ENCODE measurements around the gene GRAP2. TPM values are rescaled to one million over a fixed set of nuclear protein-coding genes. Genes with fewer than 3 reads are reported as not detected.
"Not testable (repeated sequence)": the region's sequence is repeated elsewhere in the genome, so short reads cannot be mapped to it uniquely, and the experiment has no call there.

Gene GRAP2
- total RNA-seq, 1 donor from 2014 or later = 1.3 TPM

DNA sequence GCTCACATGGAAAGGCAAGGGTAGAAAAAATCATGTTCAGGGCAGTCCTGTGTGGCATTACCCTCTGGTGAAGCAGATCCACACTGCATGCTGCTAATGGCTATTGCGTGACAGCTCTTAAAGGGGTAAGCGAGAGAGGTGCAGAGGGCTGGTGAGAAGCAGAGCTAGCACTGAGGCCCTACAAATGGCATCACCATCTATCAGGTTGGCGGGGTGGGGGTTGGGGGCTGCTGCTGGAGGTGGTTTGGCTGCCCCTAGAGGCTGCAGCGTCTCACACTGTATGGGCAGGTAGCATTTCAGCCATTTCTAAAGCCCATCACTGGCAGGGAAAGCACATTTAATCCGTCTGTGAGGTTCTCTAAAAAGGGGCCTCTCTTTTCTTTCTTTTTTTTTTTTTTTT is 42.5 kb downstream of the GRAP2 start:
- no peak for DNase-seq (ENCODE audit: low spot score)

DNA sequence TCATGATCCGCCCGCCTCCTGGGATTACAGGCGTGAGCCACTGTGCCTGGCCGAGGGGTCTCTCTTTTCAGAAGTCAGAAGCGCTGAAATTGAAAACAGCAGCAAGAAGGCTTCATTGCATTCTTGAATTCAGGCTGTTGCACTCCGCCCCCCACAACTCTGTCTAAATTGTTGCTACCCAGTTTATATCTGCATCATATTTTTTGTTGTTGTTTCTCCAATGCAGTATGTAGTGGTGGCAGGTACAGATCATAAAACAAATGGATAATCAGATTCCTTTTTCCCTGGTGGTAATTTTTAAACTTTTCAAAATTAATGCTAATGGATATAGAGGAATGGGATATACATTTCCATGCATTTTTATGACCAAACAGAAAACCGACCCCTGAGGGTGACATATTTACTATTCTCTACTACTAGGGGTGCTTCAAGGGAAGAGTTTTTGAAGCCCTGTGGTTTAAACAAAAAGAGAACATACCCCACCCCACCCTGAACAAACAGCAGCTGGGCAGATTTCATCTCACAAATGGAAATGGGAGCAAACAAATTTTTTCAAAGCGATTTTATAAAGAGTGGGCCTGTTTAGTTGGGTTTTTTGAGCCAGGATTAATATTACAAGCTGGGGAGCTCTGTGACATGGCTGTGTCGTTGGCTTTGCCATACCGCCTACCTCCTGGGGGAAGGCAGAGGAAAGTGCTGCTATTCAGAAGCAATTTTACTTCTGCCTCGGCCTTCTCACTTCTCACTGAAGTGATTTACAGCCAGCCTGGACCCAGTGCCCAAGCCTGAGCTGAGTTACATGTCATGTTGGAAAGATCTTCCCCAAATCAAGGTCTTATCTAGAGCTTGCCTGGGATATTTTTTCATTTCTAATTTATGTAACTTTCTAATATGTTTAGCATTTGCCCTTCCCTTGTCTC is 43.3 kb downstream of the GRAP2 start:
- no peak for DNase-seq (ENCODE audit: low spot score)

DNA sequence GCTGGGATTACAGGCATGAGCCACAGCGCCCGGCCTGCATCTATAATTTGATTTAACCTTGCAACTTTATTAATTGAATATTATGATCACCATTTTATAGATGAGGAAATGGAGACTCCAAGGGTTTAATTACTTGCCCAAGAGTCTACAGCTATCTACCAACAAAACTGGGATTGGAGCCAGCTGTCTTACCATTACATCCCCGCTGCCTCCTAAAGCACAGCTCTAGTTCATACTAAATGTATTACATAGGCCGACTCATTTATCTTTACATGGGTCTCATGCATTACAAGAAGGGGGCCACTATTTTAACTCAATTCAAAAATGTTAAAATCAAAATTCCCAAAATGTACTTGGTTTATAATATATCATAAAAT is 45.2 kb downstream of the GRAP2 start:
- DNase-seq (ENCODE audit: low spot score) = no peak

DNA sequence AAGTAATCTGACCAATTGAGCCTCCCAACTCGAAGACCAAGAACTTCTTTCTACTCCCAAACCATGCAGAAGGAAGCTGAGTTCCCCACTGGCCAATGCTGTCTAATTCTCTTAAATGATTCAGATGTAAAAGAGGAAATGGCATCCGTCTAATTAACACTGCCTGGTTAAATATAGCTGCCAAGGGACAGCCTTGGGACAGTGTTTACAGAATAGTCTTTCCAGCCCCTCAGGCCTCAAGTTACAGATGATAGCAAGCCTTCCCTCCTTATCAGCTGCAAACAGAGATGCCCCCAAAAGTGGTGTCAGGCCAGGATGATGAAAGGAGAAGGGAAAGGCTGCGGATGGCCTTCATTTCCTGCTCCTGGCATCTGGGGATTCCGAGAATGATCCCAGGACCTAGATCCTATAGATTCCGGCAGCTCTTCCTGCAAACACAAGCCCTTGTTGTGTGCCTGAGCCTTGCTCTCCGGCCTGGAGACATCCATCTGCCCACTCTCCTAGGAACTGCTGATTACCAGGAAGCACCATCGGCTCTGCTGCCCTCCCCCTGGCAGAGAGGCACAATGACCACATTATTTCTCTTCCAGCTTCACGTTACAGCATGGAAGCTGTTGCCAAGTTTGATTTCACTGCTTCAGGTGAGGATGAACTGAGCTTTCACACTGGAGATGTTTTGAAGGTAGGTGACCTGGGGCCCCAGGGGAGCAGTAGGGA is 45.8 kb downstream of the GRAP2 start:
- DNase-seq (ENCODE audit: low spot score) = no peak

DNA sequence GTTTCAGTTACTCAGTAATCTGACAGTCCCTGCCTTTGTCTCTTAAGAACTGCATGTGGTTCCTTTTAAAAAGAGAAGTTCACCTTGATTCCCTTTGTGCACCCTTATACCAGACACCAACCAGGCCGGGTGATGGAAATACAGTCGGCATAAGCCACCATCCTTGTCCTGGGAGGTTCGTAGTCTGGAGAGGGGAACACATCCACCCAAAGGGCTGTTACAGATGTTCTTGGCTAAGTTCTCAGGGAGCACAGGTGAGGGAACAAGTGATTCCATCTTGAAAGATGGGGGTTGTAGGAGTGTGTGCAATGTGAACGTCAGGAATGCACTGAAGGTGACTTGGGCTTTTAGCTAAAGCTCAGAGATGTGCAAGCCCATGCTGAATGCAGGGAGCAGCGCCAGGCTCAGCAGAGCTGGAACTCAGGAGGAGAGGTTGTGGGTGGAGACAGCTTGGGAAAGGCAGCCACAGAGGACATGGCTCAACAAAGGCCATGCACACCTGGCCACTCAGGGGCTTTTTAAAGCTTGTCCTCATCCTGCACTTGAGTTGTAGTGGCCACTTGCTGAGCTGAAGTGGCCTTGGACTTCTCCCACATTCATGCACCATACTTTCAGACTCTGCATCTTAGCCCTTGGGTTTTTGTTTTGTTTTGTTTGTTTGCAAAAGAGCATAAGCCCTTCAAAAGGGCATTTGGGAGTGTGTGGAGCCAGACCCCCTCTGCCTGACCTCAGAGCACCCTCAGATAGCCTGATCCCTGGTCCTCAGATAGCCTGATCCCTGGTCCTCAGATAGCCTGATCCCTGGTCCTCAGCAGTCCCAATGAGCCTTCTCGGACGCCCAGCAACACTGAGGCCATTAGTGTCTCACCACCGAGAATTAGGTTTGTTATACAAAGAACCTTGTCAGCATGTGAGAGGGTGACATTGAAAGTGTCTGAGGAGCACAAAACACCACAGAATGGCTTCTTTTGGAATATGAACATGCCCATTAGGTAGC is 46.6 kb downstream of the GRAP2 start:
- no peak for DNase-seq (ENCODE audit: low spot score)

DNA sequence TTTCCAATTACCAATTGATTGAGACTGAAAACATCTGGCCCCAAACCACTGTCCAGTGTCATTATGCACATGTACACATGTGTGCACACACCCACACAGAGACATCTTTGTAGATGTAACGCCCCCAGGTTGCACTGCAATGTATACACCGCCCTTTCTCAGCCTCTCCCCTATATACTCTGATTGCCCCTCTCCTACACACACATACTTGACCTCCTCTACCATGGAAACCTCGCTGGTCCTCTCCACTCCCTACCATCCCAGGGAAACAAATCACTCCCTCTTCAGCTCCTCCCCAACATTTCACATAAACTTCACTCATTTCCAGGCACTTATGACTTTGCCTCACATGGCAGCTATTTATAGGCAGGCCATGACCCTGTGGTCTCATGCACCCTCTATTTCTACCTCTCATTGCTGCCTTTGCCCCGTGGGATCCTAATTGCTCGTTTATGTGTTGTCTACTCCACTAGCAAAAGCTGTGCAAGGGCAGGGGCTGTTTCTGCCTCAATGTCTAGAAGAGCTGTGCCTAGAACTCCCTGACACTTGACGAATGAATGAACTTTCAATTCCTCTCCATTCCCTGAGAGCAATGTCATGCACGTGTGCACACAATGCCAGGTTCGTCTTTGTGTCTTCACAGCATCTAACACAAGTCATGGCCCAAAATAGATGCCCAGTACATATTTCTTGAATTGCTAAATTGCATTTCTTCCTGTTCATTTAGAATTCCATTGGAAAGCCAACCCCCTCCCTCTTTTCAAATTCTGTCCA is 49.3 kb downstream of the GRAP2 start:
- no peak for DNase-seq (ENCODE audit: low spot score)

DNA sequence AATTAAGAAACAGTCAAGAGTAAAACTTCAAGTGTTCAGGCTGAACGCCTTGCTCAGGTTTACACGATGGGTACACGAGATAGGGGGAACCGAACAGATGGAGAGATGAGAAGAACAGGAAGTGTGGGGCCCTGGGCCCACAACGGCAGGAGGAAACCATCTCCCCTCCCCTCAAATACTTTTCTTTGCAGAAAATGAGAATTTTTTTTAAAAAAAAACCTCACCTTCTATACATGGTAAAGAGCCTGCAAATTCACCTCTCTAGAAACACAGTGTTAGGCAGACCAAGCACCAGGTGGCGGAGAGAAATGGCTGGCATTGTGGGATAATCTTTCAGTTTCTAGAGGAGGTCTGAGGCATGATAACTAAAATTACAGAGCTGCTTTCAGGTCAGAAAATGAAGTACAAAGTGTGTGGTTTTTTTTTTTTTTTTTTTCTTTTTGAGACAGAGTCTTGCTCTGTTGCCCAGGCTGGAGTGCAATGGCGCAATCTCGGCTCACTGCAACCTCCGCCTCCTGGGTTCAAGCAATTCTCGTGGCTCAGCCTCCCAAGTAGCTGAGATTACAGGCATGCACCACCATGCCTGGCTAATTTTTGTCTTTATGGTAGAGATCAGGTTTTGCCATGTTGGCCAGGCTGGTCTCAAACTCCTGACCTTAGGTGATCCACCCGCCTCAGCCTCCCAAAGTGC is 50.9 kb downstream of the GRAP2 start:
- DNase-seq (ENCODE audit: low spot score) = not testable (repeated sequence)

DNA sequence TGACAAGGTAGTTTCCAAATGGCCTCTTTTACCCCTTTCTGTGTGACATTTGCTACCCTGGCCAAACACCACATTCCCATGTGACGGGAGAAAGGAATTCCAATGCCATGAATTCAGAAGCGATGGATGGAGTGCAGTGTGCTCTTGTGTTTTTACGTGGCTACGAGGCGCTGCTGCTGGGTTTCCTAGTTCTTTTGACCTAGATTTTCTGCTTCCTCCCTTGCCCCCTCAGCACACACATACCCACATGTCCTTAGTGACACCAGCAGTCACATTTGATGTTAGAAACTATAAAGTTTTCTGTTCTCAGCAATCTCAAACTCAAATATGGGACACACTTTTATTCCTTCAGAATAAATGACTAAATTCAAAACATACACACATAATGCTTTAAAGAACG is 51.5 kb downstream of the GRAP2 start:
- no peak for DNase-seq (ENCODE audit: low spot score)

DNA sequence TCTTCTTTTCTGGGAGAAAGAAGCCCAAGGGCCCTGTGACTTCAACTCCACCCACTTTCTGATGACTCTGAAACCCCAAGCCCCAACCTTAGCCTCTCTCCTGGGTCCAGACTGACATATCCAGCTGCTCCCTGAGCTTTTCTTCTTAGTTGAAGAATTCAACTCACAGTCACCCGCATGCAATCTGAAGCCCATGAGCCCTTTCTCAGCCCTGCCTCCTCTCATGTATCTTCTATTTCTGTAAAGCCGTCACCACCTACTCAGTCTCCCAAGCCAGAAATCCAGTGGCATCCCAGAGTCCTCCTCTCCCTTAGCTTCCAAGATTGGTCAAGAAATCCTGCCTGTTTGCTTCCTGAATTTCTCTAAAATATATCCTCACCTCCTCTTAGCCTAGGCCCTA is 52.2 kb downstream of the GRAP2 start:
- DNase-seq (ENCODE audit: low spot score) = no peak

DNA sequence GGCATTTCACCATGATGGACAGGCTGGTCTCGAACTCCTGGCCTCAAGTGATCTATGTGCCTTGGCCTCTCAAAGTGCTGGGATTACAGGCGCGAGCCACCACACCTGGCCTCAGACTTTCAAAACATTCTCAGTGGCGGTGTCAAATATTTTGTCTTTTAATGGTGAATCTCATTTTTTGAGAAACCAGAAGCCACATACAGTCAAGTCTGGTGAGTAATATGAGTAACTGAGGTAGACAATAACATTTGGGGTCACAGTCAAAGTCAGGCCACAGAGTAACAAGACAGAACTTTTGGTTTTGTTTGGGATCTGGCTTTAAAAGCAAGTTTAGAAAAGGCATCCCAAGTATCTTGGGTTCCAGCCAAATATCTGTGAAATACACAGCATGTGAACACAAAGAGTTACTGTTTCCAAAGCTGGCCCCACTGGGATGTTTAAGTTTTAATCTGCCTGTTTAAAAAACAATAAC is 53.7 kb downstream of the GRAP2 start:
- DNase-seq (ENCODE audit: low spot score) = no peak

DNA sequence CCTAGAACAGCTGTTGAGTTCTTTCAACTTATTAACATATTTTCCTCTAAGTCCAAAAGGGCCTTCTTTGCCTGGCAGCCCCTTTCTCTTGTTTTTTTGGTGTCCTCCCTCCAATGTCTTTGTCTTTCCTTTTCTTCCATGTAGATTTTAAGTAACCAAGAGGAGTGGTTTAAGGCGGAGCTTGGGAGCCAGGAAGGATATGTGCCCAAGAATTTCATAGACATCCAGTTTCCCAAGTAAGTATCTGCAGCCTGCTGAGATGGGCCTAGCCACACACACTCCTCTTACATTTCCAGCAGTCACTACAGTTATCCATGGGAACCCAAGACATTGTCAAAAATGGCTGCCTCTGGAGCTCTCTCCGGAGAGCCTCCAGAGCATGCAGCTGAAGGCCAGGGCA is 54.8 kb downstream of the GRAP2 start:
- DNase-seq (ENCODE audit: low spot score) = no peak

DNA sequence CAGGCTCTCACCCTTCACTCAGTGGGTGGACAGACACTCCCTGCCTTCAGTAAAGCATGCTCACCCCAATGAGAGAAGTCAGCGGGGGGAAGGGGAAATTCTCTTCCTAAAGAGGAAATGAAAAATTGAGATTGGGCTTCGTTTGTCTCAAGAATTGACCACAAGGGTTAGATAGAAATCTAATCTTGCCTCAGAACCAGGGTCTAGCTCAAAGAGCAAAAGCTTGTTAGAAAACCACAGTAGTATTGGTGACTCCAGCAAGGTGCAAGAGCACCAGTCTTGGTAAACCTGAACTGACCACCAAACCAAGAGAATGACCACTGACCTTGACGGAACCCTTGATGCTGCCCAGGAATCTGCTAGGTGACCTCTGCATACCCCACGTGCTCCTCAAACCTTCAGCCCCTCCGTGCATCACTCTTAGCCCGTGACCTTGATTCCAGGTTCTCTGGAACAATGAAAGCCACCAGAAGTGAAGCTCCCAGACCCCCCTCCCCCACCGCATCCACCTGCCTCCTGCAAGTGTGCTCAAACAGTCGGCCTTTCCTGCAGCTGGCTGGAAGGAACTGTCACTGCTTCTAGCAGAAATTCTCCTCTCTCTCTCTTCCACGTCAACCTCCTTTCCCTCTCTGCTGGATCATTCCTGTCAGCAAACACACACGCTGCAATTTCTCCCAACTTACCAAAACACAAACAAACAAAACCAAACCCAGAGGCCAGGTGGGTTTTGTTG is 56.2 kb downstream of the GRAP2 start:
- no peak for DNase-seq (ENCODE audit: low spot score)

DNA sequence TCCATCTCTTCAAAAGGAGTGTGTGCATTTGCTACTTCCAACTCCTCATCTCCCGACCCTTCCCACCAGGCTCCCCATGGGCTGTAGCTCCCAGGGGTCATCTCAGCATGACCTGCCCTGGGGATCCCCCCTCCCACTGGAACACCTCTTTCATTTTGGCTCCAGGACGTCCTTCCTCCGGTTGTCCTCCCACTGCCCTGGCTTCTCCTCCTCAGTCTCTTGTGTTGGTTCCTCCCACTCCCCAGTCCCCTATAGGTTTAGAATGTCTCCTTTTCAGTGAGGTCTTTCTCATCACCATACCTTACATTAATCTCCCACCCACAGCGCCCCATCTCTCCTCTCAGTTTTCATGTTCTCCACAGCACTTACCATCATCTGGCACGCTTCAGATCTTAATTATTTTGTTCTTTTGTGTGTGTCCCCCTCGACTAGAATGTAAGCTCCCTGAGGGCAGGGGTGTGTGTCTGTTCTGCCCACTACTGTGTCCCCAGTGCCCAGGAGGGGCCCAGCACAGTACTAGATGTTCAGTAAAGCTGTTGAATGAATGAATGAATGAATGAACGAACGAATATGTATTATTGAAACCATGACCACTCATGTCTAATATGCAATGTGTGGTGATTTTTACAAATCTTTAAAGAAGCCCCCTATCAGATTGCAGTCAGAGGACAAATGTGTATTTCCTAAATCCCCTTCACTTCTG is 57.3 kb downstream of the GRAP2 start:
- no peak for DNase-seq (ENCODE audit: low spot score)

DNA sequence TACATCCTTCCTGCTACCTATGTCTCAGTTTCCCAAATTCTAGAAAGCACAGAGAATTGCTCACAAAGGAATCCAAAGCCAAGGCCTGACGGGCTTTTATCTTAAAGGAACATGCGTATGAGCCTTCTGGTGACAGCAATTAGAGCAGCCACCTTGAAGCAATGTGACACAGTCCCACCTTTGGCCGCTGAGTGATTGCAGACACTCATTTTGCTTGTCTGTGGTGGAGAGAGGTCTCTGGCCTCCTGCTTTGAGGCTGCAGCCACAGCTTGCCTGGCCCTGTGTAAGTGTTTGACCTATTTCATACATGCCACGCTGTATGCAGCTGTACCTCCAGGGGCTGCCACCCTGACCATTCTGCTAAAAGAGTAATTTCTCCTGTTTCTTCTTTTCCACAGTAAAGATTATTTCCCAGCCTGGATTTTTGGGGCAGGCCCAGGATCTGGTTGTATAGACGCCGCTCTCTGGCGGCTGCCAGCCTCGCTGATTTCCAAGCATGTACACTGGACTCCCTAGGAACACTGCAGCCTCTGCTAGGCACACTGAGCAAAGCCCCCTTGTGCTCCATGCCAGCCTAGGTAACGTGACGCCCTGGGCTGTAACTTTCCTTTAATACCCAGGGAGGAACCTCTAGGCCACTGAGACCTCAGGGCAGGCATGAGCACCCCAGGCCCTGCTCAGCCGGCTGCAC is 58.2 kb downstream of the GRAP2 start:
- no peak for DNase-seq (ENCODE audit: low spot score)

DNA sequence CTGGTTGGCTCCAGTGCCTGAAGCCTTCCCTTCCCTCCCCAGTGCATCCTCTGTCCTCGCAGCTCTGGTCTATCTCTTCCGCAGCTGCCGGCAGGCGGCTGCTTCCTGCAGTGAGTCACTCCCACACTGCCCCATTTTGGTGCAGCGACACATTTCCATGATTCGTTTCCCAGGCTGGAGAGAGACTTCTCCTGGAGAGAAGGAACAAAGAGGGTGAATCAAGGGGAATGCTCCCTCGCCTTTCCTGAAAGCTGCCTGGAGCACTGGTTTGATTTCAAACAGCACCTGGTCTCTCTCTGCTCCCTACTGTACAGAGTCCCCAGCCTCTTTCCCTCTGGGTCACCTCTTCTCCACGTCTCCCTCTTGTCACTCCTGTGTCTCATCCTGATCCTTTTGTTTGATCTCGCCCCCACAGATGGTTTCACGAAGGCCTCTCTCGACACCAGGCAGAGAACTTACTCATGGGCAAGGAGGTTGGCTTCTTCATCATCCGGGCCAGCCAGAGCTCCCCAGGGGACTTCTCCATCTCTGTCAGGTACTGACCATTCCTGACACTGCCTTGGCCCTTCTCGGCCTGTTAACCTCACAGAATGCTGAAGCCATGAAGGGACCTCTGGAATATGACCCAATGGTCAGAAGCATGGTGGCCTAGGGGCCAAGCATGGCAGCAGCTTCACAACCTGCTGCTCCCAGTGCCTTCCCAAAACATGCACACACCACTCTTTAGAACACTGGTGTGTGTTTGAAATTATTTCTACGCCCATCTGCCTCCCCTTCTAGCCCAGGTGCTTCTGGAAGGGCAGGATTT is 59.0 kb downstream of the GRAP2 start, which contains the start of gene TMA7B:
TMA7B (plus strand) TSS at position 758 of the 808 bp plus-strand sequence. CDS start 3,978 bp downstream, outside the sequence.
- no peak for DNase-seq (ENCODE audit: low spot score)

DNA sequence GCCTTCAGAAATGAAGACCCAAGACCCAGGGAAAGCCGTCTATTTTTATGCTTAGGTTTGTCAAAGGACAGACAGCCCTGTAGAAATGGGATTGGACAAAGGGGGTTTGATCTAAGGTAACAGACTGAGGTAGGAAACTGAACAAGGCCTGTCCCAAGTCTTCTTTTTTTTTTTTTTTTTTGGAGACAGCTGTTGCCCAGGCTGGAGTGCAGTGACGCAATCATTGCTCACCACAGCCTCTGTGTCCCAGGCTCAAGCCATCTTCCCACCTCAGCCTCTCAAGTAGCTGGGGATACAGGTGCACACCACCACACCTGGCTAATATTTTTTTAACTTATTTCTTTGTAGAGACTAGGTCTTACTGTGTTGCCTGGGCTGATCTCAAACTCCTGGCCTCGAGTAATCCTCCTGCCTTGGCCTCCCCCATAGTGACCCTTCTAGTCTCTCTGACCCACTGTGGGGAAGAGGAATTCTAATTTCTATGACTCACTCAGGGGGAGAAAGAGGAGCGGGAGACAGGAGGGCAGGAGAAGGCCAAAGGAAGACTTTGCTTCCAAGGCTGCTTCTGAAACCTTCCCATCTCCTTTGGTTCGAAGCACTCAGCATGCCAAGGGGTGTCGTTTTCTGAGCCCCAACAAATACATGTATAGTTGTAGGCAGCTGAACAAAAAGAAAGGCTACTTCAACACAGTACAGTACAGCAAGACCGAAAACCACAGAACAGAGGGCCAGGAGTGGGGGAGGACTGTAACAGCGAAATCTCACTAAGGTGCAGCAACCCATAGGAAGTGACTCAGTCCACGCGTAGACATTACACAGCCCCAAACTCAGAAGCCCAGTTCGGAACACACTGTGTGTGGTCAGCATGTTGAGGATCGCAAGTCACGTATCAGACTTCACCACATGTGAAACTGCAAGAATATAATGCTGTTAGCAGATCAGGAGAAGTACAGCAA is 60.2 kb downstream of the GRAP2 start:
- DNase-seq (ENCODE audit: low spot score) = no peak
